ENCODE results near the gene ZEB2.

DNA sequence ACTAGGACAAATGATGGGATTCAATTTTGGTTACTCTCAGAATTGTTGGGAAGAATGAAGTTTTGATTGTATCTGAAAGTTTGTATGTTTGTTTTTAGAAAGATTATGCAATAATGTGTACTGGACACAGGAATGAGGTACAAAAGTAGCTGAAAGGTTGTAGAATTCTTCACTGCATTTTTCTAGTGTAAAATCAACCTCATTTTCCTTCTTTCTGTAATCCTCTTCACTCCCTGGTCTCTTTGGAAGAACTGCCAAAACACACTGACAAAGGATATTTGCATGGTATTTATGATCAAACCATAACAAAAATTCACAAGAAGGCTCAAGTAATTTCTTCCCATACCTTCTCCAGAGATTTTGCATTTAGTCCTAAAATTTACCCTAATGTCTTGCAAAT is 110.7 kb downstream of the ZEB2 start:
- TF ChIP-seq, protein P1, sequence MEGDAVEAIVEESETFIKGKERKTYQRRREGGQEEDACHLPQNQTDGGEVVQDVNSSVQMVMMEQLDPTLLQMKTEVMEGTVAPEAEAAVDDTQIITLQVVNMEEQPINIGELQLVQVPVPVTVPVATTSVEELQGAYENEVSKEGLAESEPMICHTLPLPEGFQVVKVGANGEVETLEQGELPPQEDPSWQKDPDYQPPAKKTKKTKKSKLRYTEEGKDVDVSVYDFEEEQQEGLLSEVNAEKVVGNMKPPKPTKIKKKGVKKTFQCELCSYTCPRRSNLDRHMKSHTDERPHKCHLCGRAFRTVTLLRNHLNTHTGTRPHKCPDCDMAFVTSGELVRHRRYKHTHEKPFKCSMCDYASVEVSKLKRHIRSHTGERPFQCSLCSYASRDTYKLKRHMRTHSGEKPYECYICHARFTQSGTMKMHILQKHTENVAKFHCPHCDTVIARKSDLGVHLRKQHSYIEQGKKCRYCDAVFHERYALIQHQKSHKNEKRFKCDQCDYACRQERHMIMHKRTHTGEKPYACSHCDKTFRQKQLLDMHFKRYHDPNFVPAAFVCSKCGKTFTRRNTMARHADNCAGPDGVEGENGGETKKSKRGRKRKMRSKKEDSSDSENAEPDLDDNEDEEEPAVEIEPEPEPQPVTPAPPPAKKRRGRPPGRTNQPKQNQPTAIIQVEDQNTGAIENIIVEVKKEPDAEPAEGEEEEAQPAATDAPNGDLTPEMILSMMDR (IDR thresholded peaks at IDR 0.05): no peak
- no peak for TF ChIP-seq POLR2A (IDR thresholded peaks at IDR 0.05)
